GM21576 (cell line): ENCODE data around the gene SLC22A15.
A peak's percentile ranks its signal among the peaks of the same experiment; 100 is the strongest.
"Not testable (repeated sequence)": the region's sequence is repeated elsewhere in the genome, so short reads cannot be mapped to it uniquely, and the experiment has no call there.

Experiments used
- ATAC-seq: cut with Tn5 transposase; IDR thresholded peaks from one replicate; pipeline ENCODE4 v1.9.1; 2021; ENCODE audit warnings: mild to moderate bottlenecking, moderate library complexity; ENCODE audit not compliant: unreplicated experiment

The SLC22A15 gene

DNA sequence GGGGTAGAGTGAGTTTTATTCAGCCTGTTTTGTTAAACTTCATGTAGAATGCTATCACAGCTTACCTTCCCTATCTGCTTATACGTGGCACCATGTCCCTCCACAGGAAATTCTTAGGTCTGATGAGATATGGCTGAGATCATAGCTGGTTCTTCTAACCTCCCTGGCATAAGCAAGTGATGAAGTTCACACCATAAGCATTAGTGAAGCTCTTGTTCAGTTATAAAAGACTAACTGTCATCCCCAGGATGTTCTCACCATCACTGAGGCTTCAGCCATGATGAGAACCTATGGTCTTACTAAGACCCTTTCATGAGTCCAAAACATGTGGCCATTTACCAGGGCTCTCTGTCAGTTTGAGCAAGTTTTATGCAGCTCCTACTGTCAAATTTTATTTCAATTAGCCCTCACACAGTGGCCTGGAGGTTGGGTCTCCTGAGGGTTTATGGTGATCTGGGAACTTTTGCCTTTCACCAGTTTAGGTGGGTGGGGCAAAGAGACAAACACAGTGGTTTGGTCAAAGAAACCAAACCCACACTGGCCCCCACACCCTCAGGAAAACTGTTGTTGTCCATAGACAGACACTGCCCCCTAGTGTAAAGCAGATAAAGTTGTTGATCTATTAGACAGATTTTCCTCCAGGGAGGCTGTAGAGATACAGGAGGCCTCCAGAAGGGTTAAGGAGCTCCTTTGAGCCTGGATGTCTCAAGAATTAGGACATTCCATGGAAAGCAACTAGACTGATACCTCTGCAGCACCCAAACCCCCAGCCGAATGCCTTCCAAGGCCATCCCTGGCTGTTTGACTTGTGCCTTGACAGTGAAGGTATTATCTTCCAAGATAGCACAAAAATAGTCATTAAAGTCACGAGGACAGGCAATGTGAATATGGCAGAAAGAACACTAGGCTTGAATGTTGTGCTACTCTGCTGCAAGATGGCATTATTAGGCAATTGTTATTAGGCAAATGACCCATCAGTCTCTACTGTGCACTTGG, 5.0 kb downstream of the SLC22A15 start:
- ATAC-seq, result no peak

DNA sequence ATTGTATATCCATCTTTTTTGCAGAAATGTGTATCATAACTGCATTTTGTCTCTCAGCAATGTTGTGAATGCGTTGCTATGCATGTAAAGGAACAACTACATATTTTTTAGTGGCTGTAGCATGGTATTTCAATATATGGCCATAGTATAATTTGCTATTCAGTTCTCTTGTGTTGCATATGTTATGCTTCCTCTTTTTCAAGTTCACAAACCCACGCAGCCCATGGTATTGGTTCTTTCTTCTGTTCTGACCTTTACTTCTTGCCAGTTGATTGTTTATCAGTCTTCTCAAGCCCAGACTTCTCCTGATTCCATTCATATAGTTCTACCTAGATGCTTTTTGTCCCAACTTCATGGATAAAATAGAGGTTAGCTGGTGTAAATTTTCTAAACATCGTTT, 6.1 kb downstream of the SLC22A15 start:
- peak; percentile 47 for ATAC-seq

DNA sequence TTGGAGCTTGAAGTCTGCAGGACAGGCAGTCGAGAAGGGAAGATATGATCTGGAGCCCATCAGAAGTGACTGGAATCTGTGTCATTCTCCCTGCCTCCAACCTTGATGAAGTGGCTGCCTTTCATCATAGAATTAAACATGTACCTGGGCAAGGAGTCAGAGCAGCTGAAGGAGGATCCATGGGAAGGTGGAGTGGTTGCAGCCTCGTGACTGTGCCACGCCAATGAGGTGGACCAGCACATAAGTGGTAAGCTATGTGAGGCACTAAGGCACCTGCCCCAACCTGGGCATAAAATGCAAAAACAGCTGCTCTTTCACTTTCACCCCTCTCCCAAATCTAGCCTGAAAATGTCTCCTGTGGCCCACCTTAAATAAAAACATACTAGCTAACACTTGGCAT, 7.3 kb downstream of the SLC22A15 start:
- no peak for ATAC-seq

DNA sequence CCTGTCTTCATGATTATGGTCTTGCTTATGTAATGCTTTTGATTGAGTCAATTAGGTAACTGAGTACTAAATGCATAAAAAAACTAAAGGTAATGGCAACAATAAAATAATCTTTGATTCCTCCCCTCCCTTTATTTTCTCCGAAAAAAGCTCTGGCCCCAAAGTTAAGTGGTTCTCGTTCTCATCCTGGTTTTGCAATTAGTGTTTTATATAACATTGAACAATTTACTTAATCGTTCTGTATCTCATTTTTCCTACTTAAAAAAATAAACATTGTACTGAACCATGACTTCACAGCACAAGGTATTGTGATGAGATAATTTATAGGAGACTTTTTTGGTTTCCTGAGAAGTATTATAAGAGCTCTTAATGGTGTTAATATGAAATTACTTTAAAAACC, 11.3 kb downstream of the SLC22A15 start:
- ATAC-seq, result no peak

DNA sequence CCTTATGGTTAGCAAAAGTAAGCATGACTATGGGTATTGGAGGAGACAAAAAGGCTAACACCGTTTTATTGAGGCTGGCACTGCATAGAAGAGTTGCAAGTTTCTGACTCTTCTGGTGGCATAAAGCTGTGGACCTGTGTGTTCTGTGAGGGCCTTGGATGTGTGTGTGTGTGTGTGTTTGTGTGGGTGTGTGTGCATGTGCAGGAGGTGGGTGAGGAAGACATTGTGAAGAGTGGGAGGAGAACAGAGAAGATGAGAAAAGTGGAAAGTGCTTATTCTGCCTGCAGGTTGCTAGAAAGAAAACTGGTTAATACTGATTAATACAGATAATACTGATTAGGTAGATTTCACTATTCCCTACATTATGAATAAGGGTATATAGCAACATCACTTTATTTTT, 12.6 kb downstream of the SLC22A15 start:
- no peak for ATAC-seq

DNA sequence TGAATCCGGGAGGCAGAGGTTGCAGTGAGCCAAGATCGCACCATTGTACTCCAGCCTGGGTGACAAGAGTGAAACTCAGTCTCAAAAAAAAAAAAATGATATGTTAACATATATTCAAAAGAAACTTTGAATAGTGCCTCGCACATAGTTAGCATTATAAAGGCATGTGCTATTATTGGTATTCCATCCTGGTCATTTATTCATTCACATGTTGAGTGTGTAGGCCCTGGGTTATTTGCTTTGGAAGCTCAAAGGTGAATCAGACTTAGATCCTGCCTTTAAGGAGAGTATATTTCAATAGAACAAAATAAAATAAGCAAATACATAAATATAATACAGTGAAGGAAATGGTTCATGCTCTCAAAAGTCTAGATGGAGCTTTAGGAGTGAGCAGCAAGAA, 13.4 kb downstream of the SLC22A15 start:
- no peak for ATAC-seq

DNA sequence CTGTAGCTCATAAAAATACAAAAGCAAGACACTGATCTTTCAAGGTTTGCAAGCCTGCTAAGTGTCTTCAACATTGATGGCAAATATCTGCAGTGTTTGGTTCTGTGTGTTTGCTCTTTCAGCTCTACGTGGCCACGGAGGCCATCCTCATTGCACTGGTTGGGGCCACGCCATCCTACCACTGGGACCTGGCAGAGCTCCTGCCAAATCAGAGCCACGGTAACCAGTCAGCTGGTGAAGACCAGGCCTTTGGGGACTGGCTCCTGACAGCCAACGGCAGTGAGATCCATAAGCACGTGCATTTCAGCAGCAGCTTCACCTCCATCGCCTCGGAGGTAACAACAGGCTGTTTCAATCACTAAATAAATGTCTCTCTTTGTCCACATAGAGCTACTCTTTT, 15.6 kb downstream of the SLC22A15 start:
- ATAC-seq, result no peak

DNA sequence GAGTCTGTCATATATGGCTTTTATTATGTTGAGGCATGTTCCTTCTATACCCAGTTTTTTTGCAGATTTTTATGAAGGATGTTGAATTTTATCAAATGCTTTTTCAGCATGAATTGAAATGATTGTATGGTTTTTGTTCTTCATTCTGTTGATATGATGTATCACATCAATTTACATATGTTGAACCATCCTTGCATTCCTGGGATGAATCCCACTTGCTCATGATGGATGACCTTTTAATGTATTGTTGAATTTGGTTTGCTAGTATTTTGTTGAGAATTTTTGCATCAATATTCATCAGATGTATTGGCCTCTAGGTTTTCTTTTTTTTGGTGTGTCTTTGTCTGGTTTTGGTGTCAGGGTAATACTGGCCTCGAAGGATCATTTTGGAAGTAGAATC, 21.6 kb downstream of the SLC22A15 start:
- ATAC-seq, result not testable (repeated sequence)

DNA sequence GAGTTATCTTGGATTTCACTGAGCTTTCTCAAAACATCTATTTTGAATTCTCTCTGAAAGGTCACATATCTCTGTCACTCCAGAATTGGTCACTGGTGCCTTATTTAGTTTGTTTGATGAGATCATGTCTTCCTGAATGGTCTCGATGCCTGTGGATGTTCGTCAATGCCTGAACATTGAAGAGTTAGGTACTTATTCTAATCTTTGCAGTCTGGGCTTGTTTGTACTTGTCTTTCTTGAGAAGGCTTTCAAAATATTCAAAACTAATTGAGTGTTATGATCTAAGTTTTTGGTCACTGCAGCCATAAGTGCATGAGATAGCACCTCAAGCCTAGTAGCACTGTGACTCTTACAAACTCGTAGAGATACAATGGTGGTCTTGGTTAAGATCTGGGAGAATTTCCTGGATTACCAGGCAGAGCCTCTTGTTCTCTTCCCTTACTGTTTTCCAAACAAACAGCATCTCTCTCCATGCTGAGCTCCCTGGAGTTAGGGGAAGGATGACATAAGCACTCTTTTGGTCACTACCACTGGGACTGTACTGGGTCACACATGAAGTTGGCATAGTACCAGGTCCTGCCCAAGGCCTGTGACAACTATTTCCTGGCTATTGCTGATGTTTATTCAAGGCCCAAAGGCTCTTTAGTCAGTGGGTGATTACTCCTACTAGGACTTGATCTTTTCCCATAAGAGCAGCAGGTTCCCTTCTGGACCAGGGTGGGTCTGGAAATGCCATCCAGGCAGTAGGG, 25.6 kb downstream of the SLC22A15 start:
- no peak for ATAC-seq

DNA sequence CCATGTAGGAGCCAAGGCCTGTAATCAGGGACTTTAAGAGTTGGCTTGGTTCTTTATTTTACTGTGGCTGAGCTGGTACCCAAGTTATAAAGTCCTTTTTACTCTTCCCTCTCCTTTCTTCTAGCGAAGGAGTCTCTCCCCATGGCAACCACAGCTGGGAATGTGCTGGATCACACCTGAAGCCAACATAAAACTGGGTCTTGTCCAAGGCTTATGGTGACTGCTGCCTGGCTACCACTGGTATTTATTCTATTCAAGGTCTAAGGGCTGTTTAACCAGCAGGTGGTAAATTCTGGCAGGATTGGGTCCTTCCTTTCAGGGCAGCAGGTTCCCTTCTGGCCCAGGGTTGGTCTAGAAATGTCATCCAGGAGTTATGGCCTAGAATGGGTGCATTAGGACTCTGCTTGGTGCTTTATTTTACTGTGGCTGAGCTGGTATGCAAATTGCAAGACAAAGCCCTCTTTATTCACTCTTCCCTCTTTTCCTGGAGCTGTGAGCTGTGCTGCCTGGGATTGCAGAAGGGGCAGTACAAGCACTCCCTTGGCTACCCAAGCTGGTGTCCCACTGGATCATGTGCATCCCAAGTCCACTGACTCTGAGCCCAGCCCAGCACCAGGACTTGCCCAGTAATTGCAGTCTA, 26.6 kb downstream of the SLC22A15 start:
- no peak for ATAC-seq

DNA sequence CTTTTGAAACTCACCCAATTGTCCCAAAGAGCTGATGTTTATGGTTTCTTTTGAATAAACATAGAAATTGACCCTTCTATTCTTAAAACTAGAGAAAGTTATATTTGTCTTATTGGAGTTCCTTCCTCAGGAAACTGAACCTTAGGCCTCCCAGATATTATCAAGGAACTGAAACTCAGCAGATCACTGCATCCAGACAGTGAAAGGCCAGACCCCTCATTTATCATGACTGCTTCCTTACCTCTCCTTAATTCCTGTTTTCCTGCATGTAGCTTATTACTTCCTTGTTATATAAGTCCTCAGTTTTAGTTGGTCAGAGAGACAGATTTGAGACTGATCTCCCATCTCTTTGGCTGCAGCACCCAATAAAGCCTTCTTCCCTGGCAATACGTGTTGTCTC, 27.5 kb downstream of the SLC22A15 start:
- no peak for ATAC-seq

DNA sequence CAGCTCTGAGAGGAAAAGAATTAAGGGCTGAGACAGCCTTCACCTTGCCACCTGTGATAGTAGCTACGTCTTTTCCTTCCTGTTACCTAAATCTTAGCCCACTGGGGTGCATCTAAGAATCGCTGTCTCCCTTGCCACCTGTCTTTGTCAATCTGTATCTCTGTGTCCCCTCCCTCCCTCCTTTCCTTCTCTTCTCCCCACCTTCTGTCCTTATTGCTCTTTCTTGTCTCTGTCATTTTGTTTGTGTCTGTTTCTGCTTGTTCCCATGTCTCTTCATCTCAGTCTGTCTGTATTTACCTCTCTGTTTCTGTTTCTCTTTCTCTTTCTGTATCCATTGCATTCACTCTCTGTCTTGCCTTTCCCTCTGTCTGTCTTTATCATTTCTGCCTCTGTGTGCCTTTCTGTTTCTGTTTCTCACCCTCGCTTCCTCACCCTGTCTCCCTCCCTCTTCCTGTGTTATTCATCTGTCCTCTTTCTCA, 30.2 kb downstream of the SLC22A15 start:
- peak; percentile 81 for ATAC-seq

DNA sequence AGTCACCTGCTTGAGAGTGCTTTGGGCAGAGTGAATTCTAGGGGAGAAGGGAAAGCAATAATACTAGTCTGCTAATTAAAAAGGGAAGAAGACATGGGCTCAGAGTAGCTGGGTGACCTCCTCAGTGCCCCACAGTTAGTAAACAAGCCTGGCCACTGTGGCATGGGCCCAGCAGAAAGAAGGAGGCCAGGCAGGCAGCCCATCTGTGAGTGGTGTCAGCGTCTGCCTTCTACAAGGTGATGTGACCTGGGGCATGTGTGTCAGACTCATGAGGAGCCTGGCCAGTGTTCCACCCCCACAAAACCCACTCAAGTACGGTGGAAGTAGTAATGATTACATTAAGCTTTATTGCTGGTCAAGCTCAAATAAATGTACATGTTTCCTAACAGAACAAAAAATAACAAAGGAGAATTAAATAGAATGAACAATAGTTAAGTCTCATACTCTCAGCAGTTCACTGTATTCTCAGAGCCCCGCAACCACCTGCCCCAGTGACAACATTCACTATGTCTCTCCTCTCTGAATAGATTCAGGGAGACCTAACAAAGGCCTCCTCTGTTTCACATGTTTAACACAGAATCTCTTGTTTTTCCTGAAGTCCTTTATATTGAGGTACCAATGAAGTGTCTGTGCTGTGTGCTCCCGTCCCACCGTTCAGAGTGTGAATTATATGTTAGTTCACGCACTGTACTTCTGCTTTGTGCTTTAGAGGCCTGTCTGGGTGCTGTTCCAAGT, 32.5 kb downstream of the SLC22A15 start:
- no peak for ATAC-seq

DNA sequence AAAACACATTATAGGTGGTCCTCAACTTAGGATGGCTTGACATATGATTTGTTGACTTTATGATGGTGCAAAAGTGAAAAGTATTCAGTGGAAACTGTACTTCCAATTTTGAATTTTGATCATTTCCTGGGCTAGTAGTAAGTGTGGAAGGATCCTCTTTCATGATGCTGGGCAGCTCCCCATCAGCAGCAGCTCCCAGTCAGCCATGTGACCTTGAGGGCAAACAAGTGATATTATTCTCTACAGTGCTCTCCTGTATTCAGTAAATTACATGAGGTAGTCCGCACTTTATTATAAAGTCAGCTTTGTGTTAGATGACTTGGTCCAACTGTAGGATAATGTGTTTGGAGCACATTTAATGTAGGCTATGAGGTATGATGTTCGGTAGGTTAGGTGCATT, 36.4 kb downstream of the SLC22A15 start:
- no peak for ATAC-seq

DNA sequence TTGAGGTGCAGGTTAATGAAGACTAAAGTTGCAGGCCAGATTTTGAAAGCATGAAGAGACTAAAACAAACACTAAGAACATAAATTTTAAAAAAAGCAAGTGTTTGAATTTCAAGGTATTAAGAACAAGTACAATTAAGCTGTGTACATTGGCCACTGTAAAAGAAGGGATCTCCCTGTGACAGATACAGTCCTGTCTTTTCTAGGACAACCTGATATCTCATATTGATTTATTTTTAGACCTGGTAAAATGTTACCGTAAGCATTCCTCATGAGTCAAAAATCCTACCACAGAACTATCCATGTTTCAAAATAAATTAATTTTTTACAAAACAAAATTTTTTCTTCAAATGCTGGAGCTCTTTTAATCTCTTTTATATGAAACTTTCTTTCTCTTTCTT, 39.4 kb downstream of the SLC22A15 start:
- ATAC-seq, result no peak

DNA sequence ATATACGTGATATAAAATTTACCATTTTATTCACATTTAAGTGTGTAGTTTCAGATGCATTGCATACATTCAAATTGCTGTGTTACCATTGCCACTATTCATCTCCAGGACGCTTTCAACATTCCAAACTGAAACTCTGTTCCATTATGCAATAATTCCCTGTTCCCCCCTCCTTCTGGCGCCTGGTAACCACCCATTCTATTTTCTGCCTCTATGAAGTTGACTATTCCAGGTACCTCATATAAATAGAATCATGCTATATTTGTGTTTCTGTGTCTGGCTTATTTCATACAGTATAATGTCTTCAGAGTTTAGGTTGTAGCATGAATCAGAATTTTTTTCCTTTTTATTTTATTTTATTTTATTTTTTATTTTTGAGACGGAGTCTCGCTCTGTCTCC, 41.7 kb downstream of the SLC22A15 start:
- no peak for ATAC-seq

DNA sequence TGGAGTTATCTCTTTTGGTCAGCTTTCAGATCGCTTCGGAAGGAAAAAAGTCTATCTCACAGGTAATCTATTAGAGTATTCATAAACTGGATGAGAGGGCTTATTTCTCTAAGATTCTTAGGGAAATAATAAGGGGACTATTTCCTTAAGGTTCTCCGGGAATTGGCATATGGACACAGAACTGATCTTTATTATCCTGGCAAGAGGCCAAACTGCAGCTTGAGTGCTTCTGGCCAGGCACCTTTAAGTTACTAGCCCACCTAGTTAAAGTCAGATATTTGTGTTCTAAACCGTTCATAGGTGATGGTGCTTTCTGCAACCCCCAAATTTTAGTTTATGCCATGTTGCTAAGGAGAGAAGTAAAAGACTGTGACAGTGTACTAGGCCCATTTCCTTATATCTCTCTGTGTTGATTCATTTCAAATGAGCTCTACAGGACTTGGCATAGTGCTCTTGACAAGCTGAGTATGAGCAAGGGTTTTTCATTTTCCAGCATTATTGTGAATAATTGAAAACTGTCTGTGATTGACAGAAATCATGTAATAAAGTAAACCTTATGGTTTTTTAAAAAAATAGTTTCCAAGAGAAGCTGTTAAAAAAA, 43.4 kb downstream of the SLC22A15 start:
- ATAC-seq, result no peak

DNA sequence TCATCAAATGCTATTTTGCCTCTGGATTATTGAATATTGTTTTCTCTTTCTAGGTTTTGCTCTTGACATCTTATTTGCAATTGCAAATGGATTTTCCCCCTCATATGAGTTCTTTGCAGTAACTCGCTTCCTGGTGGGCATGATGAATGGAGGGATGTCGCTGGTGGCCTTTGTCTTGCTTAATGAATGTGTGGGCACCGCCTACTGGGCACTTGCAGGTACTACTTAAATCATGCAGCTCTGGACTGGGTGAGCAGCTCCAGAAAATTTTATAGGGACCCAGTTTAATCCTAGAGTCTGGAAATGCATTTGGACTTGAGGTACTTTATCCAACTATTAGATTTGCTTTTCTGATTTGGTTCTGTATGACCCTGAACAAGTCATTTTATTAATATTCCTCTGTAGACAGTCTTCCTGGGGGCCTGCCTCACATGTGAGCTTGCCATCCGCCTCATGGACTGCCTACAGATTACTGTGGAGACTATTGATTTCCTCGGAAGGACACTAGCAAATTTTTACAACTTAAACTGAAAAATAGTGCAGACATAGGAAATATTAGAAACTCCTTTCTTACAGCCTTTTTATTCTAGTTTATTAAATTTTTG, 44.5 kb downstream of the SLC22A15 start:
- no peak for ATAC-seq

DNA sequence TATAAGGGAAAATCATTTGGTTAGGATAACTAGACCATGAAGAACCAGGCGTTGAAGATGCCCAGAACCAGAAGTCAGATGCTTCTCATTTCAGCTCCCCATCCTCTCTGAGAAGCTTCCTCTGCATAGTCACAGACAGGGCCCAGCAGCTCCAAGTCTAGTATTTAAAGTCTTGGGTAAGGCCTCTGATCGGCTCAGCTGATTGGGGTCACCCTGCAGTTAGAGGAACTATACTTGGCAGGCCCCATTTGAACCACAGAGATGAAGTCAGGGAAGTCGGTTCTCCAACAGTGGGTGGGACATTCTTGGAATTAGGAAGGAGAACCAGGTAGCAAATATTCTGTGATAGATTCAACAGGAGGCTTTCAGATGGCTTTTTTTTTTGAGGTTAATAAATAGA, 48.3 kb downstream of the SLC22A15 start:
- ATAC-seq, result no peak

DNA sequence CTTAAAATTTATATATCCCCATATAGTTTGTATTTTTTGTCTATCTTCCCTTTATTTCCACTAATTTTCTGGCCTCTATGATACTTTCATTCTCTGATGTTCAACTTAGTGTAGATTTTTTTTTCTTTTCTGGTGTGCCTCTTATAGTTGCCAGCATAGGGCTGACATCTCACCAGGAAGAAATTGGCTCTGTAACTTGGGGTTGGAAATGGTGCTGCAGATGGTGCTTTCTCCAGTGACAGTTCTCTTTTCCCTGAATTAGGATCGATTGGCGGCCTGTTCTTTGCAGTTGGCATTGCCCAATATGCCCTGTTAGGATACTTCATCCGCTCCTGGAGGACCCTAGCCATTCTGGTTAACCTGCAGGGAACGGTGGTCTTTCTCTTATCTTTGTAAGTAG, 50.3 kb downstream of the SLC22A15 start:
- ATAC-seq, result no peak
